ENCODE measurements around the gene ZSCAN10. TPM values are rescaled to one million over a fixed set of nuclear protein-coding genes. Genes with fewer than 3 reads are reported as not detected.

The ZSCAN10 gene
- polyA plus RNA-seq, 1 donor from 2014 or later: 0.10 TPM

- TF ChIP-seq RAD21 (conservative IDR thresholded peaks at IDR 0.05): no peak
- TF ChIP-seq EZH2 (IDR thresholded peaks at IDR 0.05; ENCODE audit: borderline replicate concordance, insufficient read depth, low read length, poor library complexity, severe bottlenecking): no peak
- TF ChIP-seq EP300 (conservative IDR thresholded peaks at IDR 0.05; ENCODE audit: poor library complexity, severe bottlenecking): no peak
- TF ChIP-seq CTCF (IDR thresholded peaks at IDR 0.05; ENCODE audit: poor library complexity, severe bottlenecking): no peak
- TF ChIP-seq TAF1 (IDR thresholded peaks at IDR 0.05; ENCODE audit: low read depth): no peak
- no peak for TF ChIP-seq POLR2AphosphoS5 (IDR thresholded peaks at IDR 0.05)
- TF ChIP-seq REST (IDR thresholded peaks at IDR 0.05; ENCODE audit: borderline replicate concordance): no peak
- no peak for TF ChIP-seq MXI1 (conservative IDR thresholded peaks at IDR 0.05; ENCODE audit: poor library complexity, severe bottlenecking)
- no peak for TF ChIP-seq SMC3 (conservative IDR thresholded peaks at IDR 0.05; ENCODE audit: poor library complexity)
- Histone ChIP-seq H3K4me2 (ENCODE audit: low read length) (no peak overlapping the region), H3K27me3 (ENCODE audit: insufficient read depth, low read depth, low read length) (peaks cover 79% of the 10 kb centered on the region)
These were observed 56.7 kb downstream of the ZSCAN10 start for GRCh38 chr16:3042376-3042775.

GRCh38 chr16:3038896-3039295 lies 60.2 kb downstream of the ZSCAN10 start:
- Histone ChIP-seq H3F3A (ENCODE audit: insufficient read depth, low read length, poor library complexity, severe bottlenecking) (no peaks in the 10 kb centered on the region), H4K20me1 (ENCODE audit: insufficient read depth) (no peaks in the 10 kb centered on the region), H3K4me3 (ENCODE audit: low read length) (no peak overlapping the region), H3K9me2 (ENCODE audit: insufficient read depth, low read length) (no peaks in the 10 kb centered on the region), H3K4me2 (ENCODE audit: low read length) (no peak overlapping the region), H3K79me2 (replicated peaks; ENCODE audit: insufficient read depth, low read length) (no peaks in the 10 kb centered on the region), H3K27me3 (ENCODE audit: insufficient read depth, low read depth, low read length) (peaks cover 77% of the 10 kb centered on the region), H3K9me3 (ENCODE audit: low read length) (no peaks in the 10 kb centered on the region), H3K9ac (ENCODE audit: low read length) (no peak overlapping the region), H2AFZ (ENCODE audit: low read depth, low read length) (no peak overlapping the region), H3K36me3 (ENCODE audit: insufficient read depth, low read length) (no peaks in the 10 kb centered on the region), H3K27ac (ENCODE audit: low read length) (no peak overlapping the region)
- TF ChIP-seq TAF1 (IDR thresholded peaks at IDR 0.05; ENCODE audit: low read depth): no peak
- no peak for TF ChIP-seq RAD21 (conservative IDR thresholded peaks at IDR 0.05)
- no peak for TF ChIP-seq CTCF (IDR thresholded peaks at IDR 0.05; ENCODE audit: poor library complexity, severe bottlenecking)
- no peak for TF ChIP-seq EP300 (conservative IDR thresholded peaks at IDR 0.05; ENCODE audit: poor library complexity, severe bottlenecking)
- TF ChIP-seq SMC3 (conservative IDR thresholded peaks at IDR 0.05; ENCODE audit: poor library complexity): no peak
- TF ChIP-seq MXI1 (conservative IDR thresholded peaks at IDR 0.05; ENCODE audit: poor library complexity, severe bottlenecking): no peak
- no peak for TF ChIP-seq REST (IDR thresholded peaks at IDR 0.05; ENCODE audit: borderline replicate concordance)
- TF ChIP-seq EZH2 (IDR thresholded peaks at IDR 0.05; ENCODE audit: borderline replicate concordance, insufficient read depth, low read length, poor library complexity, severe bottlenecking): no peak
- TF ChIP-seq POLR2AphosphoS5 (IDR thresholded peaks at IDR 0.05): no peak

More at GRCh38 chr16:3042376-3042775, 56.7 kb downstream of the ZSCAN10 start:
- H4K20me1 ChIP-seq (ENCODE audit: insufficient read depth): no peaks in the 10 kb centered on the region
- H3K9me3 ChIP-seq (ENCODE audit: low read length): no peaks in the 10 kb centered on the region
- no peak overlapping the region for H3K4me3 ChIP-seq (ENCODE audit: low read length)
- H3K36me3 ChIP-seq (ENCODE audit: insufficient read depth, low read length): no peaks in the 10 kb centered on the region
- H2AFZ ChIP-seq (ENCODE audit: low read depth, low read length): no peak overlapping the region
- no peaks in the 10 kb centered on the region for H3K79me2 ChIP-seq (replicated peaks; ENCODE audit: insufficient read depth, low read length)
- H3K9me2 ChIP-seq (ENCODE audit: insufficient read depth, low read length): no peaks in the 10 kb centered on the region
- no peak overlapping the region for H3K27ac ChIP-seq (ENCODE audit: low read length)
- H3F3A ChIP-seq (ENCODE audit: insufficient read depth, low read length, poor library complexity, severe bottlenecking): no peaks in the 10 kb centered on the region
- H3K9ac ChIP-seq (ENCODE audit: low read length): no peak overlapping the region

Data from neural cell (in vitro differentiated cells).